RWPE2 (cell line): Measurements from ENCODE around the gene ADCY1.

Experiments
- ATAC-seq: fragments of 200-7000 bp; cut with Tn5 transposase; 3 replicates; pipeline ENCODE4 v1.9.1; 2021; ENCODE audit warnings: low read depth
- DNase-seq: peaks from one replicate; pipeline ENCODE4 v3.0.0-alpha.2; 2020; ENCODE audit warnings: low spot score
- H3K27ac ChIP-seq: fragments of 450-650 bp; 2 replicates; pipeline ENCODE4 v1.5.1; 2017; ENCODE audit warnings: mild to moderate bottlenecking; ENCODE audit not compliant: poor library complexity, severe bottlenecking
- H3K27me3 ChIP-seq: fragments of 250-450 bp; sonication (Bioruptor Pico); 2 replicates; pipeline ENCODE4 v1.5.1; 2021; ENCODE audit warnings: mild to moderate bottlenecking, moderate library complexity; ENCODE audit not compliant: insufficient read depth, poor library complexity, severe bottlenecking
- H3K36me3 ChIP-seq: fragments of 250-450 bp; sonication (Bioruptor Pico); 2 replicates; pipeline ENCODE4 v1.5.1; 2020; ENCODE audit warnings: low read depth, mild to moderate bottlenecking, moderate library complexity
- H3K4me1 ChIP-seq: fragments of 250-450 bp; sonication (Bioruptor Pico); 2 replicates; pipeline ENCODE4 v1.5.1; 2021; ENCODE audit warnings: mild to moderate bottlenecking, moderate library complexity; ENCODE audit not compliant: insufficient read depth, poor library complexity, severe bottlenecking
- H3K4me3 ChIP-seq: fragments of 250-450 bp; sonication (Bioruptor Pico); 2 replicates; pipeline ENCODE4 v1.5.1; 2021; ENCODE audit warnings: mild to moderate bottlenecking, moderate library complexity; ENCODE audit not compliant: severe bottlenecking
- H3K9me3 ChIP-seq: fragments of 250-450 bp; sonication (Bioruptor Pico); 2 replicates; pipeline ENCODE4 v1.5.1; 2021; ENCODE audit warnings: mild to moderate bottlenecking, moderate library complexity; ENCODE audit not compliant: severe bottlenecking
- CTCF ChIP-seq: fragments of 450-650 bp; IDR thresholded peaks from one replicate; pipeline ENCODE4 v1.5.1; 2017; ENCODE audit warnings: mild to moderate bottlenecking, moderate library complexity; ENCODE audit not compliant: poor library complexity, severe bottlenecking

ADCY1 gene

GRCh38 chr7:45631569-45631968 is 57.4 kb downstream of the ADCY1 start:
- no peak for DNase-seq
- Histone ChIP-seq H3K27me3 (peaks cover 15% of the 10 kb centered on the region), H3K4me1 (no peaks in the 10 kb centered on the region), H3K27ac (no peak overlapping the region), H3K4me3 (no peak overlapping the region), H3K36me3 (no peaks in the 10 kb centered on the region), H3K9me3 (no peaks in the 10 kb centered on the region)
- no peak for ATAC-seq
- no peak for TF ChIP-seq CTCF

GRCh38 chr7:45636733-45637132 is 62.6 kb downstream of the ADCY1 start:
- no peak for DNase-seq
- no peak for ATAC-seq
- TF ChIP-seq CTCF: no peak
- Histone ChIP-seq H3K27ac (no peak overlapping the region), H3K4me1 (no peaks in the 10 kb centered on the region), H3K27me3 (peaks cover 9% of the 10 kb centered on the region), H3K9me3 (no peaks in the 10 kb centered on the region), H3K36me3 (no peaks in the 10 kb centered on the region), H3K4me3 (no peak overlapping the region)

- no peaks in the 10 kb centered on the region for H3K9me3 ChIP-seq
- DNase-seq (no peak), ATAC-seq (no peak)
- H3K4me1 ChIP-seq: no peaks in the 10 kb centered on the region
- H3K27ac ChIP-seq: no peak overlapping the region
- peaks cover 9% of the 10 kb centered on the region for H3K27me3 ChIP-seq
- H3K4me3 ChIP-seq: no peak overlapping the region
- no peaks in the 10 kb centered on the region for H3K36me3 ChIP-seq
- TF ChIP-seq CTCF: no peak
These were observed 64.7 kb downstream of the ADCY1 start for GRCh38 chr7:45638916-45639315.

- Histone ChIP-seq H3K27ac (no peak overlapping the region), H3K27me3 (no peaks in the 10 kb centered on the region), H3K4me1 (no peaks in the 10 kb centered on the region), H3K4me3 (no peak overlapping the region), H3K36me3 (no peaks in the 10 kb centered on the region), H3K9me3 (no peaks in the 10 kb centered on the region)
- ATAC-seq (no peak), DNase-seq (no peak)
- no peak for TF ChIP-seq CTCF
These were observed 67.9 kb downstream of the ADCY1 start for GRCh38 chr7:45642044-45642443.

GRCh38 chr7:45643630-45644029 is 69.5 kb downstream of the ADCY1 start:
- no peak for TF ChIP-seq CTCF
- Histone ChIP-seq H3K9me3 (no peaks in the 10 kb centered on the region), H3K27me3 (no peaks in the 10 kb centered on the region), H3K36me3 (no peaks in the 10 kb centered on the region), H3K4me1 (no peaks in the 10 kb centered on the region), H3K27ac (no peak overlapping the region), H3K4me3 (no peak overlapping the region)
- DNase-seq (no peak), ATAC-seq (no peak)
